Measurements from ENCODE around the gene GTSE1. TPM values are rescaled to one million over a fixed set of nuclear protein-coding genes. Genes with fewer than 3 reads are reported as not detected.
A peak's percentile ranks its signal among the peaks of the same experiment; 100 is the strongest.

Gene GTSE1
- total RNA-seq, 2 donors from 2014 or later: 0.26 TPM; not detected in 1

DNA sequence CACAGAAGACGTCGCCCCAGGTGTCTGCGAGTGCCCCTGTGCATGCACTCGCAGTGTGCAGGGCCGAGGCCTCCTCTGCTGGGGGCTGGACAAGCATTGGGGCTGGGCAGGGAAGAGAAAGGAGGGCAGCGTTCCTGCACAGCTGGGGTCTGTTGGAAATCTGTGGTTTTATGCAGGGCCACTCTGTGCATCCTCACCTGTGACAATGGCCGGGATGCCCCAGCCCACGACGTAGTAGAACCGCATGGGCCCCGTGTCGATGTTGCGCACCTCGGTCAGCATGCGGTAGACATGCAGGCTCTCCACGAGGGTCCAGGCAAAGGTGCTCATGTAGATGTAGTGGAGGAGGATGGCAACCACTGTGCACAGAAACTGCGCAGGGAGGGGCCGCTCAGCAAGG, 76.0 kb downstream of the GTSE1 start:
- ATAC-seq (no peak), DNase-seq (no peak)
- no peak overlapping the region for H3K4me3 ChIP-seq
- intact Hi-C loops (cut with DNase I): no loop called here
- H3K27ac ChIP-seq: no peak overlapping the region
- peaks cover 62% of the 10 kb centered on the region for H3K4me1 ChIP-seq
- TF ChIP-seq POLR2A (IDR thresholded peaks at IDR 0.05) (no peak), CTCF (IDR thresholded peaks at IDR 0.05) (no peak)
- H3K36me3 ChIP-seq (replicated peaks in 1 of 2; ENCODE audit: insufficient read depth in 1 of 2, low read depth in 2 of 2): no peaks in the 10 kb centered on the region
- 90% methylated on average over 14 to 18 of the region's 18 CpGs for WGBS, 2 donors
- H3K27me3 ChIP-seq: no peaks in the 10 kb centered on the region
- H3K9me3 ChIP-seq: no peaks in the 10 kb centered on the region

DNA sequence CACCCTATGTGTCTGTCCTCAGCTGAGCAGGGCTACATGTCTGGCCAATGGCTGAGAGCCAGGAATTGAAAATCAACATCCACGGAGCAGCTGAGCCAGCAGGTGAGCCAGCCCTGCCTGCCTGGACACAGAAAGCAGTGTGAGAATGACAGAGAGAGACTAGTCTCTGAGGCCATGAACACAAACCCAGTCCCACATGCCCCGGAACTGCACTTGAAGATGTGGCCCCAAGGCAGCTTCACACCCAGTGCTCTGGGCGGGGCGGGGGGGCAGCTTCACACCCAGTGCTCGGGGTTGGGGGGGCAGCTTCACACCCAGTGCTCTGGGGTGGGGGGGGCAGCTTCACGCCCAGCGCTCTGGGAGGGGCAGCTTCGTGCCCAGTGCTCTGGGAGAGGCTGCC, 76.5 kb downstream of the GTSE1 start:
- intact Hi-C loops (cut with DNase I): no loop called here
- peaks cover 67% of the 10 kb centered on the region for H3K4me1 ChIP-seq
- H3K9me3 ChIP-seq: no peaks in the 10 kb centered on the region
- H3K36me3 ChIP-seq (replicated peaks in 1 of 2; ENCODE audit: insufficient read depth in 1 of 2, low read depth in 2 of 2): no peaks in the 10 kb centered on the region
- 15 to 49% methylated on average over 4 to 7 of the region's 8 CpGs for WGBS, 2 donors
- DNase-seq (peak; percentile 49 to 86 (median 76)), ATAC-seq (no peak)
- no peak for TF ChIP-seq CTCF (IDR thresholded peaks at IDR 0.05)
- no peak for TF ChIP-seq POLR2A (IDR thresholded peaks at IDR 0.05)
- H3K27ac ChIP-seq: no peak overlapping the region
- H3K4me3 ChIP-seq: no peak overlapping the region
- H3K27me3 ChIP-seq: no peaks in the 10 kb centered on the region

GRCh38 chr22:46373921-46374662, 77.4 kb downstream of the GTSE1 start:
- no peak for TF ChIP-seq POLR2A (IDR thresholded peaks at IDR 0.05)
- no peak for TF ChIP-seq CTCF (IDR thresholded peaks at IDR 0.05)
- H3K4me1 ChIP-seq: peaks cover 77% of the 10 kb centered on the region
- WGBS, 2 donors: 68 to 80% methylated on average over 22 to 31 of the region's 31 CpGs
- ATAC-seq: no peak
- H3K9me3 ChIP-seq: no peaks in the 10 kb centered on the region
- H3K27ac ChIP-seq: peak overlapping the region in 3 of 4 donors; percentile 15 to 62 (median 41)
- intact Hi-C loops (cut with DNase I): no loop called here
- H3K4me3 ChIP-seq: no peak overlapping the region
- no peaks in the 10 kb centered on the region for H3K27me3 ChIP-seq
- H3K36me3 ChIP-seq (replicated peaks in 1 of 2; ENCODE audit: insufficient read depth in 1 of 2, low read depth in 2 of 2): no peaks in the 10 kb centered on the region
- peak in 1 of 4 donors; percentile 18 for DNase-seq

DNA sequence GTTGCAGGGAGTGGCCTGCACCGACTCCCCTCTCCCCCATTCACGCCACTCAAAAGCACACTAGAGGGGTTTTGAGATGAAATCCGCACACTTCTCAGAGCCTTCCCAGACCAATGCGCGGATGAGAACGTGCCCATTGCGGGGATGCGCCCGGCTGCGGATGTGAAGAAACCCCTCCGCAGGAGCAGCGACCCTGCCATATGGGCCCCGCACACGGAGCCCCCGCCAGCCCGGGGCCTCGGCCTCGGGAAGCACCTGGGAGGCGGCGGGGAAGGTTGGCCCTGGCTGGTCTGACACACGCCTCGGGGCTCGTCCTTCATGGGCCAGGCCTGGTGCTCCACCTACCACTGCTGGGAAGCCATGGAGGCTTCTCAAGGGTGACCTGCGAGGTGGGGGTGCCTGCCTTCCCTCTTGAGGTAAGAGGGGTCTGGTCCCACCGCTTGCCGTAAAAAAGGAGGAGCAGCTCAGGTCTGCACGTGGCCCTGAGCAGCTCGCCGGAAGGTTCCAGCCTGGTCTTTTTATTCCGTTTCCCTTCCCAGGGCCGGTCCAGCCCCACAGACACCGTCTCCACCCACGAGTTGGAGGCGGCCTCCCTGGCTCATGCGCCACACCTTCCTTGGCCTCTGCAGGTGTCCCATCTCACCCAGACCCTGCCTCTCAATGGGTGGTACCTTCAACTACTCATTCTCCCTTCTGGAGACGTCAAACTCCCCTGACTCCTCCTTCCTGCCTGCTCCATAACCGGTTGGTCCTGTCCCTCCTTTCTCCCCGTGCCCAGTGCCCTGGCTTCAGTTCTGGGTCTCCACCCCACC, 78.2 kb downstream of the GTSE1 start:
- Histone ChIP-seq H3K27me3 (no peaks in the 10 kb centered on the region), H3K27ac (peak overlapping the region in 3 of 4 donors; percentile 36 to 62 (median 41)), H3K36me3 (replicated peaks in 1 of 2; ENCODE audit: insufficient read depth in 1 of 2, low read depth in 2 of 2) (no peaks in the 10 kb centered on the region), H3K4me3 (no peak overlapping the region), H3K4me1 (peaks cover 84% of the 10 kb centered on the region), H3K9me3 (no peaks in the 10 kb centered on the region)
- TF ChIP-seq POLR2A (IDR thresholded peaks at IDR 0.05): no peak
- no peak for TF ChIP-seq CTCF (IDR thresholded peaks at IDR 0.05)
- DNase-seq: peak; percentile 71 to 88 (median 75)
- intact Hi-C loops (cut with DNase I): no loop called here
- peak; percentile 62 for ATAC-seq
- 40 to 86% methylated on average over 11 to 37 of the region's 38 CpGs for WGBS, 2 donors
